CD4-positive, alpha-beta memory T cell (primary cell): Measurements from ENCODE around the gene RSPRY1. TPM values are rescaled to one million over a fixed set of nuclear protein-coding genes. Genes with fewer than 3 reads are reported as not detected.

Experiments
- CTCF ChIA-PET: fragments of 350-600 bp; sonication (Branson Sonifier 250); formaldehyde crosslinking; loops from one replicate; lab custom pipeline; 2021; ENCODE audit warnings: inconsistent platforms; ENCODE audit not compliant: partially characterized antibody; lab: Charles Lee
- POLR2A ChIA-PET: fragments of 350-600 bp; sonication (Branson Sonifier 250); formaldehyde crosslinking; loops from one replicate; lab custom pipeline; 2021; ENCODE audit not compliant: partially characterized antibody; lab: Charles Lee
- DNase-seq, 5 donors: peaks; one replicate each; pipeline versions ENCODE4 v3.0.0 to v3.0.0-alpha.2; 2020 to 2022; ENCODE audit warnings: mixed read lengths in 1 of 5
- H3K27ac ChIP-seq: one replicate; pipeline ENCODE4 v1.7.0; 2013; ENCODE audit warnings: low read depth, low read length
- H3K27me3 ChIP-seq: 2 replicates; pipeline ENCODE4 v1.7.0; 2013; ENCODE audit warnings: mild to moderate bottlenecking, low read length, moderate library complexity; ENCODE audit not compliant: insufficient read depth
- H3K36me3 ChIP-seq: 2 replicates; pipeline ENCODE4 v1.7.0; 2013; ENCODE audit warnings: mild to moderate bottlenecking, low read length, moderate library complexity; ENCODE audit not compliant: insufficient read depth
- H3K4me1 ChIP-seq: 2 replicates; pipeline ENCODE4 v1.7.0; 2013; ENCODE audit warnings: mild to moderate bottlenecking, low read length, moderate library complexity; ENCODE audit not compliant: insufficient read depth
- H3K4me3 ChIP-seq, 2 donors: one replicate each; pipeline ENCODE4 v1.7.0; 2013; ENCODE audit warnings: low read length in 2 of 2, mild to moderate bottlenecking in 1 of 2
- H3K9me3 ChIP-seq, 2 donors: one replicate each; pipeline ENCODE4 v1.7.0; 2013; ENCODE audit warnings: low read length in 2 of 2, control low read depth in 1 of 2; ENCODE audit not compliant: control insufficient read depth in 1 of 2
- H3K27ac Mint-ChIP-seq, 7 donors: one replicate each; pipeline ENCODE4 v1.8.0; 2020 to 2021; ENCODE audit warnings: mixed read lengths in 7 of 7, mild to moderate bottlenecking in 6 of 7, inconsistent platforms in 3 of 7, moderate library complexity in 3 of 7
- H3K27me3 Mint-ChIP-seq, 2 donors: one replicate each; pipeline ENCODE4 v1.8.0; 2020 to 2021; ENCODE audit warnings: mixed read lengths in 2 of 2
- H3K36me3 Mint-ChIP-seq, 2 donors: one replicate each; pipeline ENCODE4 v1.8.0; 2020 to 2021; ENCODE audit warnings: mixed read lengths in 2 of 2, inconsistent platforms in 1 of 2, mild to moderate bottlenecking in 1 of 2
- H3K4me1 Mint-ChIP-seq, 4 donors: one replicate each; pipeline ENCODE4 v1.8.0; 2020 to 2021; ENCODE audit warnings: mixed read lengths in 4 of 4, mild to moderate bottlenecking in 1 of 4
- H3K4me3 Mint-ChIP-seq, 8 donors: one replicate each; pipeline ENCODE4 v1.8.0; 2020 to 2021; ENCODE audit warnings: mixed read lengths in 8 of 8, mild to moderate bottlenecking in 7 of 8, moderate library complexity in 6 of 8, inconsistent platforms in 3 of 8
- H3K9me3 Mint-ChIP-seq, 8 donors: one replicate each; pipeline ENCODE4 v1.8.0; 2020 to 2021; ENCODE audit warnings: mixed read lengths in 8 of 8, mild to moderate bottlenecking in 5 of 8, inconsistent platforms in 3 of 8, moderate library complexity in 1 of 8
- intact Hi-C: fragments of 100-400 bp; cut with micrococcal nuclease; formaldehyde crosslinking; loops from one replicate; pipeline ENCODE4 v1.15.1; 2023
- polyA plus RNA-seq, 2 donors: library from polyadenylated mRNA; unstranded; fragments of 300-500 nt; fragmentation: Illumina TruSeq; gene quantifications; one replicate each; pipeline ENCODE4 v1.2.3, GENCODE V29; 2021
- total RNA-seq, 2 experiments: library from RNA; stranded (reverse); gene quantifications; one replicate each; pipeline ENCODE4 v1.2.3, GENCODE V29; 2021

The RSPRY1 gene
- total and polyA plus RNA-seq, 4 experiments from 2014 or later = 28.5 to 38.0 (median 33.4) TPM

GRCh38 chr16:57284209-57284951, 98.3 kb downstream of the RSPRY1 start, which contains the start of gene PLLP:
TSS of gene PLLP (minus strand) at chr16:57284672. CDS start at chr16:57284540, 132 bp downstream.
- Mint-ChIP-seq H3K27ac (peak within 1 kb of the TSS in 4 of 7 donors; percentile 32 to 83 (median 64)), H3K27me3 (peaks cover 7% of the 10 kb centered on the region in 2 donors), H3K9me3 (peaks cover 0 to 2% (median 0%) of the 10 kb centered on the region in 8 donors), H3K36me3 (no peaks in the 10 kb centered on the region), H3K4me3 (peak within 1 kb of the TSS; percentile 65 to 84 (median 76)), H3K4me1 (peaks cover 14 to 40% (median 24%) of the 10 kb centered on the region in 4 donors)
- DNase-seq = peak in 4 of 5 donors; percentile 27 to 48 (median 39)
- Histone ChIP-seq H3K27ac (no peak within 1 kb of the TSS), H3K27me3 (no peaks in the 10 kb centered on the region), H3K36me3 (no peaks in the 10 kb centered on the region), H3K9me3 (no peaks in the 10 kb centered on the region), H3K4me3 (peak within 1 kb of the TSS in 1 of 2 donors; percentile 54), H3K4me1 (peaks cover 31% of the 10 kb centered on the region)
- CTCF ChIA-PET = interaction anchor here (1.5 kb wide), 1 partner anchor 11 kb away, joined by 3 read pairs; no protein-coding TSS in a partner anchor
- POLR2A ChIA-PET = interaction anchor here (0.6 to 1.8 kb wide), 3 partner anchors 15 to 178 kb away, joined by 3 to 5 read pairs (median 5); partner anchors contain the start of genes ARL2BP and POLR2C
- intact Hi-C loops = loop anchor here (1.0 to 5.0 kb wide), 2 partner anchors 16 to 37 kb away; partner anchors contain the start of gene ARL2BP

GRCh38 chr16:57284952-57285363, 98.8 kb downstream of the RSPRY1 start:
- POLR2A ChIA-PET = interaction anchor here (0.6 to 1.8 kb wide), 3 partner anchors 14 to 178 kb away, joined by 3 to 5 read pairs (median 5); partner anchors contain the start of genes ARL2BP and POLR2C
- no peaks in the 10 kb centered on the region for H3K9me3 ChIP-seq
- no peaks in the 10 kb centered on the region for H3K27me3 ChIP-seq
- H3K4me1 ChIP-seq = peaks cover 25% of the 10 kb centered on the region
- no peak for DNase-seq
- H3K4me3 Mint-ChIP-seq = peak overlapping the region; percentile 57 to 80 (median 66)
- H3K27me3 Mint-ChIP-seq = peaks cover 7% of the 10 kb centered on the region in 2 donors
- peak overlapping the region in 3 of 7 donors; percentile 12 to 57 (median 13) for H3K27ac Mint-ChIP-seq
- H3K27ac ChIP-seq = no peak overlapping the region
- H3K36me3 Mint-ChIP-seq = no peaks in the 10 kb centered on the region
- H3K4me3 ChIP-seq = peak overlapping the region in 1 of 2 donors; percentile 54
- H3K4me1 Mint-ChIP-seq = peaks cover 14 to 37% (median 21%) of the 10 kb centered on the region in 4 donors
- peaks cover 0 to 2% (median 0%) of the 10 kb centered on the region in 8 donors for H3K9me3 Mint-ChIP-seq
- intact Hi-C loops = loop anchor here (1.0 to 5.0 kb wide), 2 partner anchors 15 to 38 kb away; partner anchors contain the start of gene ARL2BP
- CTCF ChIA-PET = interaction anchor here (1.5 kb wide), 1 partner anchor 10 kb away, joined by 3 read pairs; no protein-coding TSS in a partner anchor
- no peaks in the 10 kb centered on the region for H3K36me3 ChIP-seq

- Histone ChIP-seq H3K4me1 (peaks cover 21% of the 10 kb centered on the region), H3K27me3 (no peaks in the 10 kb centered on the region), H3K9me3 (no peaks in the 10 kb centered on the region), H3K36me3 (no peaks in the 10 kb centered on the region), H3K4me3 (peak overlapping the region in 1 of 2 donors; percentile 54), H3K27ac (no peak overlapping the region)
- CTCF ChIA-PET = interaction anchor here (1.5 kb wide), 1 partner anchor 10 kb away, joined by 3 read pairs; no protein-coding TSS in a partner anchor
- H3K27ac Mint-ChIP-seq = peak overlapping the region in 2 of 7 donors; percentile 13 to 18
- peaks cover 7% of the 10 kb centered on the region in 2 donors for H3K27me3 Mint-ChIP-seq
- no peak for DNase-seq
- H3K36me3 Mint-ChIP-seq = no peaks in the 10 kb centered on the region
- H3K9me3 Mint-ChIP-seq = peaks cover 0 to under 1% (median 0%) of the 10 kb centered on the region in 8 donors
- peak overlapping the region; percentile 57 to 80 (median 66) for H3K4me3 Mint-ChIP-seq
- intact Hi-C loops = no loop called here
- H3K4me1 Mint-ChIP-seq = peaks cover 10 to 32% (median 17%) of the 10 kb centered on the region in 4 donors
- POLR2A ChIA-PET = interaction anchor here (0.6 to 1.8 kb wide), 3 partner anchors 14 to 177 kb away, joined by 3 to 5 read pairs (median 5); partner anchors contain the start of genes ARL2BP and POLR2C
Measured at GRCh38 chr16:57285379-57285778, 99.2 kb downstream of the RSPRY1 start.

- H3K27ac Mint-ChIP-seq = peak overlapping the region in 2 of 7 donors; percentile 40 to 52
- Histone ChIP-seq H3K27ac (no peak overlapping the region), H3K4me3 (no peak overlapping the region), H3K27me3 (no peaks in the 10 kb centered on the region), H3K36me3 (no peaks in the 10 kb centered on the region), H3K9me3 (no peaks in the 10 kb centered on the region), H3K4me1 (peaks cover 5% of the 10 kb centered on the region)
- H3K4me1 Mint-ChIP-seq = peaks cover 0 to 8% (median 6%) of the 10 kb centered on the region in 4 donors
- POLR2A ChIA-PET = interaction anchor here (1.5 kb wide), 1 partner anchor 10 kb away, joined by 6 read pairs; no protein-coding TSS in a partner anchor
- no peaks in the 10 kb centered on the region for H3K9me3 Mint-ChIP-seq
- H3K27me3 Mint-ChIP-seq = peaks cover 6% of the 10 kb centered on the region in 2 donors
- CTCF ChIA-PET = interaction anchor here (1.1 kb wide), 1 partner anchor 10 kb away, joined by 3 read pairs; no protein-coding TSS in a partner anchor
- no peaks in the 10 kb centered on the region for H3K36me3 Mint-ChIP-seq
- intact Hi-C loops = no loop called here
- no peak overlapping the region for H3K4me3 Mint-ChIP-seq
- DNase-seq = no peak
Measured at GRCh38 chr16:57289391-57290257, 103.5 kb downstream of the RSPRY1 start.

Other genes starting within 250 kb of the RSPRY1 start
- not detected for gene CETP, start 224.4 kb upstream of the RSPRY1 start, total RNA-seq
- under 1 TPM in 1 of 2 donors, not detected in 1; 0.14 TPM for gene CETP, start 224.4 kb upstream of the RSPRY1 start, polyA plus RNA-seq
- 100 to 1,000 TPM; 416 to 457 TPM for gene NLRC5, start 196.8 kb upstream of the RSPRY1 start, total RNA-seq
- 100 to 1,000 TPM in 1 of 2 donors, 10 to 100 TPM in 1; 41.6 to 151 TPM for gene NLRC5, start 196.8 kb upstream of the RSPRY1 start, polyA plus RNA-seq
- gene CPNE2, start 93.7 kb upstream of the RSPRY1 start, total RNA-seq = 1 to 10 TPM; 3.8 to 4.1 TPM
- gene CPNE2, start 93.7 kb upstream of the RSPRY1 start, polyA plus RNA-seq = 1 to 10 TPM; 6.7 to 6.8 TPM
- 100 to 1,000 TPM; 147 to 157 TPM for gene PSME3IP1, start 290 bp upstream of the RSPRY1 start, total RNA-seq
- 10 to 100 TPM; 59.9 to 64.5 TPM for gene PSME3IP1, start 290 bp upstream of the RSPRY1 start, polyA plus RNA-seq
- gene ARL2BP, start 58.9 kb downstream of the RSPRY1 start, total RNA-seq = 10 to 100 TPM; 48.0 to 49.1 TPM
- gene ARL2BP, start 58.9 kb downstream of the RSPRY1 start, polyA plus RNA-seq = 100 to 1,000 TPM; 130 to 181 TPM
- gene PLLP, start 98.3 kb downstream of the RSPRY1 start, total RNA-seq = 1 to 10 TPM; 1.6 to 2.4 TPM
- gene PLLP, start 98.3 kb downstream of the RSPRY1 start, polyA plus RNA-seq = 1 to 10 TPM; 1.6 to 2.2 TPM
- under 1 TPM in 1 of 2 experiments, not detected in 1; 0.26 TPM for gene CCL22, start 172.5 kb downstream of the RSPRY1 start, total RNA-seq
- not detected for gene CCL22, start 172.5 kb downstream of the RSPRY1 start, polyA plus RNA-seq
- gene CX3CL1, start 186.2 kb downstream of the RSPRY1 start, total RNA-seq = not detected
- not detected for gene CX3CL1, start 186.2 kb downstream of the RSPRY1 start, polyA plus RNA-seq
- not detected for gene CCL17, start 218.4 kb downstream of the RSPRY1 start, total RNA-seq
- gene CCL17, start 218.4 kb downstream of the RSPRY1 start, polyA plus RNA-seq = not detected